SU-DHL-6 (cell line): ENCODE data around the gene SAFB.

Experiments
- H2AFZ ChIP-seq: fragments of 200-600 bp; sonication (generic); 2 replicates; pipeline ENCODE4 v1.6.1; 2014; ENCODE audit warnings: low read depth, mild to moderate bottlenecking, moderate library complexity, mixed read lengths, antibody characterized with exemption, low read length; ENCODE audit not compliant: severe bottlenecking
- H3F3A ChIP-seq: fragments of 200-600 bp; shearing (Covaris generic); 2 replicates; pipeline ENCODE4 v1.6.0; 2016; ENCODE audit warnings: antibody characterized with exemption, mild to moderate bottlenecking; ENCODE audit not compliant: insufficient read depth
- H3K27ac ChIP-seq: fragments of 200-600 bp; sonication (generic); 2 replicates; pipeline ENCODE4 v1.5.1; 2016; ENCODE audit warnings: low read depth, mild to moderate bottlenecking, low read length, moderate library complexity, mixed read lengths
- H3K27me3 ChIP-seq: fragments of 200-600 bp; sonication (generic), shearing (Covaris generic); 2 replicates; pipeline ENCODE4 v1.6.0; 2014; ENCODE audit warnings: mild to moderate bottlenecking, low read length
- H3K36me3 ChIP-seq: fragments of 200-600 bp; sonication (generic); 2 replicates; pipeline ENCODE4 v1.6.1; 2014; ENCODE audit warnings: mild to moderate bottlenecking, low read length, mixed read lengths
- H3K4me2 ChIP-seq: fragments of 300-600, 200-600 bp; shearing (Covaris generic), sonication (generic); 2 replicates; pipeline ENCODE4 v1.6.0; 2014; ENCODE audit warnings: low read length, low read depth, mild to moderate bottlenecking; ENCODE audit not compliant: poor library complexity, severe bottlenecking
- H3K4me3 ChIP-seq: fragments of 200-600 bp; sonication (generic); 2 replicates; pipeline ENCODE4 v1.5.1; 2014; ENCODE audit warnings: antibody characterized with exemption, low read length, mild to moderate bottlenecking, mixed read lengths; ENCODE audit not compliant: insufficient read depth, poor library complexity, severe bottlenecking
- H3K79me2 ChIP-seq: fragments of 200-600 bp; sonication (generic); 2 replicates; pipeline ENCODE4 v1.6.1; 2014; ENCODE audit warnings: mild to moderate bottlenecking, low read length, moderate library complexity; ENCODE audit not compliant: insufficient read depth
- H3K9ac ChIP-seq: fragments of 200-600 bp; sonication (generic); 2 replicates; pipeline ENCODE4 v1.7.0; 2014; ENCODE audit warnings: mild to moderate bottlenecking, low read length
- H3K9me2 ChIP-seq: fragments of 200-600 bp; sonication (generic); replicated peaks from 2 replicates; pipeline ENCODE4 v1.6.1; 2014; ENCODE audit warnings: low read length; ENCODE audit not compliant: insufficient read depth
- H3K9me3 ChIP-seq: fragments of 200-600 bp; sonication (generic); 2 replicates; pipeline ENCODE4 v1.6.1; 2014; ENCODE audit warnings: low read length, mixed read lengths; ENCODE audit not compliant: insufficient read depth
- H4K20me1 ChIP-seq: fragments of 200-600 bp; sonication (generic); 2 replicates; pipeline ENCODE4 v1.6.1; 2014; ENCODE audit warnings: low read depth, mild to moderate bottlenecking, antibody characterized with exemption, low read length, moderate library complexity, mixed read lengths
- EZH2phosphoT487 ChIP-seq: fragments of 200-600 bp; sonication (generic), shearing (Covaris generic); conservative IDR thresholded peaks from 2 replicates; pipeline ENCODE4 v1.6.1; 2018; ENCODE audit warnings: mild to moderate bottlenecking, antibody characterized with exemption, low read length, moderate library complexity, mixed read lengths
- TF ChIP-seq, protein P1 (sequence below): fragments of 200-600 bp; sonication (generic); IDR thresholded peaks from one replicate; pipeline ENCODE4 v1.5.1; 2017; ENCODE audit warnings: antibody characterized with exemption, mild to moderate bottlenecking, low read length, moderate library complexity; ENCODE audit not compliant: insufficient read depth, poor library complexity, severe bottlenecking

Gene SAFB

DNA sequence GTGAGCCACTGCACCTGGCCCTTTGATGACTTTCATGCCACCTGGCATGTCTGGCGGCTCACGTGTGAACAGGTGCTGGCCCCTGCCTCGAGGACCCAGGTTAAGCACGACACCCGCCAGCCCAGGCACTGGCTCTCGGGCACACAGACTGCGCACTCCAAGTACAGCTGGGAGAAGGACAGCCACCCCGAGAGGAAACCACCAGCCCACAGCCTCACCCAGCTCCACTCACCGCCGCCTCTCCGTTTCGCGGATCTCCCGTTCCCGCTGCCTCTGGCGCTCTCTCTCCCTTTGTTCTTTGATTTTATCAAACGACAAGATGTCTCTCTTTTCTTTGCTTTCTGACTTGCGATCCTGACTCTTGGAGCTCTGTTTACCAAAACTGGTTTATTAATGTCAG lies 27.8 kb upstream of the SAFB start:
- Histone ChIP-seq H3K79me2 (peaks cover 10% of the 10 kb centered on the region; the same call in 1 of the 2 replicates), H3K9me3 (no peaks in the 10 kb centered on the region), H2AFZ (no peak overlapping the region), H4K20me1 (no peaks in the 10 kb centered on the region), H3K9ac (no peak overlapping the region), H3F3A (no peaks in the 10 kb centered on the region), H3K27ac (no peak overlapping the region), H3K9me2 (no peaks in the 10 kb centered on the region), H3K36me3 (peaks cover 13% of the 10 kb centered on the region; the same call in 1 of the 2 replicates), H3K4me2 (no peak overlapping the region), H3K4me3 (no peak overlapping the region), H3K27me3 (no peaks in the 10 kb centered on the region)
- TF ChIP-seq, protein P1, sequence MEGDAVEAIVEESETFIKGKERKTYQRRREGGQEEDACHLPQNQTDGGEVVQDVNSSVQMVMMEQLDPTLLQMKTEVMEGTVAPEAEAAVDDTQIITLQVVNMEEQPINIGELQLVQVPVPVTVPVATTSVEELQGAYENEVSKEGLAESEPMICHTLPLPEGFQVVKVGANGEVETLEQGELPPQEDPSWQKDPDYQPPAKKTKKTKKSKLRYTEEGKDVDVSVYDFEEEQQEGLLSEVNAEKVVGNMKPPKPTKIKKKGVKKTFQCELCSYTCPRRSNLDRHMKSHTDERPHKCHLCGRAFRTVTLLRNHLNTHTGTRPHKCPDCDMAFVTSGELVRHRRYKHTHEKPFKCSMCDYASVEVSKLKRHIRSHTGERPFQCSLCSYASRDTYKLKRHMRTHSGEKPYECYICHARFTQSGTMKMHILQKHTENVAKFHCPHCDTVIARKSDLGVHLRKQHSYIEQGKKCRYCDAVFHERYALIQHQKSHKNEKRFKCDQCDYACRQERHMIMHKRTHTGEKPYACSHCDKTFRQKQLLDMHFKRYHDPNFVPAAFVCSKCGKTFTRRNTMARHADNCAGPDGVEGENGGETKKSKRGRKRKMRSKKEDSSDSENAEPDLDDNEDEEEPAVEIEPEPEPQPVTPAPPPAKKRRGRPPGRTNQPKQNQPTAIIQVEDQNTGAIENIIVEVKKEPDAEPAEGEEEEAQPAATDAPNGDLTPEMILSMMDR = no peak
- TF ChIP-seq EZH2phosphoT487 = no peak

GRCh38 chr19:5595745-5596144 lies 27.1 kb upstream of the SAFB start:
- H3K79me2 ChIP-seq = peaks cover 10% of the 10 kb centered on the region; the same call in 1 of the 2 replicates
- no peak overlapping the region for H3K4me3 ChIP-seq
- no peaks in the 10 kb centered on the region for H3K27me3 ChIP-seq
- peaks cover 14% of the 10 kb centered on the region; the same call in 1 of the 2 replicates for H3K36me3 ChIP-seq
- H4K20me1 ChIP-seq = no peaks in the 10 kb centered on the region
- no peak overlapping the region for H3K4me2 ChIP-seq
- H2AFZ ChIP-seq = no peak overlapping the region
- H3K9ac ChIP-seq = no peak overlapping the region
- TF ChIP-seq, protein P1 = no peak
- TF ChIP-seq EZH2phosphoT487 = no peak
- H3K9me3 ChIP-seq = no peaks in the 10 kb centered on the region
- no peaks in the 10 kb centered on the region for H3K9me2 ChIP-seq
- H3F3A ChIP-seq = no peaks in the 10 kb centered on the region
- no peak overlapping the region for H3K27ac ChIP-seq

GRCh38 chr19:5600797-5601196 lies 22.1 kb upstream of the SAFB start:
- Histone ChIP-seq H3K9ac (no peak overlapping the region), H3K27me3 (no peaks in the 10 kb centered on the region), H3K36me3 (peaks cover 26% of the 10 kb centered on the region; the same call in 1 of the 2 replicates), H3K9me3 (no peaks in the 10 kb centered on the region), H3K4me3 (no peak overlapping the region), H3K9me2 (no peaks in the 10 kb centered on the region), H3K79me2 (peaks cover 16% of the 10 kb centered on the region; the same call in 1 of the 2 replicates), H3K27ac (no peak overlapping the region), H4K20me1 (peaks cover 2% of the 10 kb centered on the region; the same call in 1 of the 2 replicates), H3F3A (no peaks in the 10 kb centered on the region), H2AFZ (no peak overlapping the region), H3K4me2 (no peak overlapping the region)
- TF ChIP-seq EZH2phosphoT487 = no peak
- TF ChIP-seq, protein P1 = no peak
